SU-DHL-6 (cell line): ENCODE measurements around the gene AJUBA.

Experiments used
- H2AFZ ChIP-seq: fragments of 200-600 bp; sonication (generic); 2 replicates; pipeline ENCODE4 v1.6.1; 2014; ENCODE audit warnings: low read depth, mild to moderate bottlenecking, moderate library complexity, mixed read lengths, antibody characterized with exemption, low read length; ENCODE audit not compliant: severe bottlenecking
- H3F3A ChIP-seq: fragments of 200-600 bp; shearing (Covaris generic); 2 replicates; pipeline ENCODE4 v1.6.0; 2016; ENCODE audit warnings: antibody characterized with exemption, mild to moderate bottlenecking; ENCODE audit not compliant: insufficient read depth
- H3K27ac ChIP-seq: fragments of 200-600 bp; sonication (generic); 2 replicates; pipeline ENCODE4 v1.5.1; 2016; ENCODE audit warnings: low read depth, mild to moderate bottlenecking, low read length, moderate library complexity, mixed read lengths
- H3K27me3 ChIP-seq: fragments of 200-600 bp; sonication (generic), shearing (Covaris generic); 2 replicates; pipeline ENCODE4 v1.6.0; 2014; ENCODE audit warnings: mild to moderate bottlenecking, low read length
- H3K36me3 ChIP-seq: fragments of 200-600 bp; sonication (generic); 2 replicates; pipeline ENCODE4 v1.6.1; 2014; ENCODE audit warnings: mild to moderate bottlenecking, low read length, mixed read lengths
- H3K4me2 ChIP-seq: fragments of 300-600, 200-600 bp; shearing (Covaris generic), sonication (generic); 2 replicates; pipeline ENCODE4 v1.6.0; 2014; ENCODE audit warnings: low read length, low read depth, mild to moderate bottlenecking; ENCODE audit not compliant: poor library complexity, severe bottlenecking
- H3K4me3 ChIP-seq: fragments of 200-600 bp; sonication (generic); 2 replicates; pipeline ENCODE4 v1.5.1; 2014; ENCODE audit warnings: antibody characterized with exemption, low read length, mild to moderate bottlenecking, mixed read lengths; ENCODE audit not compliant: insufficient read depth, poor library complexity, severe bottlenecking
- H3K79me2 ChIP-seq: fragments of 200-600 bp; sonication (generic); 2 replicates; pipeline ENCODE4 v1.6.1; 2014; ENCODE audit warnings: mild to moderate bottlenecking, low read length, moderate library complexity; ENCODE audit not compliant: insufficient read depth
- H3K9ac ChIP-seq: fragments of 200-600 bp; sonication (generic); 2 replicates; pipeline ENCODE4 v1.7.0; 2014; ENCODE audit warnings: mild to moderate bottlenecking, low read length
- H3K9me2 ChIP-seq: fragments of 200-600 bp; sonication (generic); replicated peaks from 2 replicates; pipeline ENCODE4 v1.6.1; 2014; ENCODE audit warnings: low read length; ENCODE audit not compliant: insufficient read depth
- H3K9me3 ChIP-seq: fragments of 200-600 bp; sonication (generic); 2 replicates; pipeline ENCODE4 v1.6.1; 2014; ENCODE audit warnings: low read length, mixed read lengths; ENCODE audit not compliant: insufficient read depth
- H4K20me1 ChIP-seq: fragments of 200-600 bp; sonication (generic); 2 replicates; pipeline ENCODE4 v1.6.1; 2014; ENCODE audit warnings: low read depth, mild to moderate bottlenecking, antibody characterized with exemption, low read length, moderate library complexity, mixed read lengths
- CTCF ChIP-seq: fragments of 200-600 bp; sonication (generic); IDR thresholded peaks from one replicate; pipeline ENCODE4 v1.5.1; 2017; ENCODE audit warnings: antibody characterized with exemption, mild to moderate bottlenecking, low read length, moderate library complexity; ENCODE audit not compliant: insufficient read depth, poor library complexity, severe bottlenecking
- EZH2phosphoT487 ChIP-seq: fragments of 200-600 bp; sonication (generic), shearing (Covaris generic); conservative IDR thresholded peaks from 2 replicates; pipeline ENCODE4 v1.6.1; 2018; ENCODE audit warnings: mild to moderate bottlenecking, antibody characterized with exemption, low read length, moderate library complexity, mixed read lengths

Gene AJUBA

GRCh38 chr14:22978981-22979671, 3.2 kb downstream of the AJUBA start:
- no peaks in the 10 kb centered on the region for H3K27me3 ChIP-seq
- H3K9me2 ChIP-seq, result no peaks in the 10 kb centered on the region
- no peaks in the 10 kb centered on the region for H3K9me3 ChIP-seq
- no peaks in the 10 kb centered on the region for H3K79me2 ChIP-seq
- no peak overlapping the region for H3K9ac ChIP-seq
- no peak overlapping the region for H3K4me2 ChIP-seq
- no peak overlapping the region for H3K27ac ChIP-seq
- TF ChIP-seq CTCF (no peak), EZH2phosphoT487 (no peak)
- no peaks in the 10 kb centered on the region for H3F3A ChIP-seq
- no peaks in the 10 kb centered on the region for H4K20me1 ChIP-seq
- no peak overlapping the region for H3K4me3 ChIP-seq
- H3K36me3 ChIP-seq, result no peaks in the 10 kb centered on the region
- no peak overlapping the region for H2AFZ ChIP-seq

GRCh38 chr14:22978487-22978837, 3.9 kb downstream of the AJUBA start:
- no peaks in the 10 kb centered on the region for H3K9me3 ChIP-seq
- no peak overlapping the region for H3K9ac ChIP-seq
- H3K36me3 ChIP-seq, result no peaks in the 10 kb centered on the region
- H4K20me1 ChIP-seq, result no peaks in the 10 kb centered on the region
- H3K79me2 ChIP-seq, result no peaks in the 10 kb centered on the region
- no peak overlapping the region for H3K27ac ChIP-seq
- H3K9me2 ChIP-seq, result no peaks in the 10 kb centered on the region
- H3K27me3 ChIP-seq, result no peaks in the 10 kb centered on the region
- no peak overlapping the region for H3K4me3 ChIP-seq
- H3F3A ChIP-seq, result no peaks in the 10 kb centered on the region
- no peak for TF ChIP-seq CTCF
- no peak for TF ChIP-seq EZH2phosphoT487
- H2AFZ ChIP-seq, result no peak overlapping the region
- H3K4me2 ChIP-seq, result no peak overlapping the region

GRCh38 chr14:22977684-22978486, 4.5 kb downstream of the AJUBA start:
- Histone ChIP-seq H3F3A (no peaks in the 10 kb centered on the region), H4K20me1 (no peaks in the 10 kb centered on the region), H3K9me2 (no peaks in the 10 kb centered on the region), H3K4me2 (no peak overlapping the region), H3K36me3 (no peaks in the 10 kb centered on the region), H3K4me3 (no peak overlapping the region), H3K79me2 (no peaks in the 10 kb centered on the region), H3K9me3 (no peaks in the 10 kb centered on the region), H3K27ac (no peak overlapping the region), H3K9ac (no peak overlapping the region), H2AFZ (no peak overlapping the region), H3K27me3 (no peaks in the 10 kb centered on the region)
- TF ChIP-seq EZH2phosphoT487, result no peak
- no peak for TF ChIP-seq CTCF
